GM12875 (cell line): ENCODE data around the gene EWSR1.

Experiments
- H3K4me3 ChIP-seq: one replicate; pipeline ENCODE4 v1.5.1; 2011; ENCODE audit warnings: low read depth, low read length, control low read depth
- TF ChIP-seq, protein P1 (sequence below): IDR thresholded peaks from 2 replicates; pipeline ENCODE4 v1.5.1; 2011; ENCODE audit warnings: low read depth, mild to moderate bottlenecking, control low read depth, inconsistent platforms, low read length, moderate library complexity, borderline replicate concordance; ENCODE audit not compliant: insufficient read depth

The EWSR1 gene

DNA sequence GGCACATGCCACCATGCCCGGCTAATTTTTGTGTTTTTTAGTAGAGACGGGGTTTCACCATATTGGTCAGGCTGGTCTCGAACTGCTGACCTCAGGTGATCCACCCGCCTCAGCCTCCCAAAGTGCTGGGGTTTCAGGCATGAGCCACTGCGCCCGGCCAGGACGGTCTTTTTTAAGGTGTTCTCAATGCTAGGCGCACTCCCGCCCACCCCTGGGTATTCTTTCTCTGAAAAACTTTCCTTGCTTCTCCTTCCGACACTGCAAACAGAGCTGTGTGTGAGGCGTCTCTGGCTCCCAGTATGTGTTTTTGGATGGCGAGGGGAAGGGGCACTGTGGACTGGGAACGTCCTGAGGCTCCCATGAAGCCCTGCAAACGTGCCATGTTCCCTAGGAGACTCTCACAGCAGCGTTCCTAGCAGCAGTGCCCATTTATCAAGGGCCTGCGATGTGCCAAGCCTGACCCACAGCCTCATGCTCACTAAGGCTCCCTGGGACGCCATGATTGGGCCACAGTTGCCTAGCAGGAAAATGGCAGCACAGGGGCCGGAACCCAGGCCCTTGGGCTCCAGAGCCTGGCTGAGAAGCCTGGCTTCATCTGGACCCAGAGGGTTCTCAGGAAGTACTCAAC lies 49.9 kb downstream of the EWSR1 start:
- TF ChIP-seq, protein P1, sequence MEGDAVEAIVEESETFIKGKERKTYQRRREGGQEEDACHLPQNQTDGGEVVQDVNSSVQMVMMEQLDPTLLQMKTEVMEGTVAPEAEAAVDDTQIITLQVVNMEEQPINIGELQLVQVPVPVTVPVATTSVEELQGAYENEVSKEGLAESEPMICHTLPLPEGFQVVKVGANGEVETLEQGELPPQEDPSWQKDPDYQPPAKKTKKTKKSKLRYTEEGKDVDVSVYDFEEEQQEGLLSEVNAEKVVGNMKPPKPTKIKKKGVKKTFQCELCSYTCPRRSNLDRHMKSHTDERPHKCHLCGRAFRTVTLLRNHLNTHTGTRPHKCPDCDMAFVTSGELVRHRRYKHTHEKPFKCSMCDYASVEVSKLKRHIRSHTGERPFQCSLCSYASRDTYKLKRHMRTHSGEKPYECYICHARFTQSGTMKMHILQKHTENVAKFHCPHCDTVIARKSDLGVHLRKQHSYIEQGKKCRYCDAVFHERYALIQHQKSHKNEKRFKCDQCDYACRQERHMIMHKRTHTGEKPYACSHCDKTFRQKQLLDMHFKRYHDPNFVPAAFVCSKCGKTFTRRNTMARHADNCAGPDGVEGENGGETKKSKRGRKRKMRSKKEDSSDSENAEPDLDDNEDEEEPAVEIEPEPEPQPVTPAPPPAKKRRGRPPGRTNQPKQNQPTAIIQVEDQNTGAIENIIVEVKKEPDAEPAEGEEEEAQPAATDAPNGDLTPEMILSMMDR, result no peak
- no peak overlapping the region for H3K4me3 ChIP-seq

DNA sequence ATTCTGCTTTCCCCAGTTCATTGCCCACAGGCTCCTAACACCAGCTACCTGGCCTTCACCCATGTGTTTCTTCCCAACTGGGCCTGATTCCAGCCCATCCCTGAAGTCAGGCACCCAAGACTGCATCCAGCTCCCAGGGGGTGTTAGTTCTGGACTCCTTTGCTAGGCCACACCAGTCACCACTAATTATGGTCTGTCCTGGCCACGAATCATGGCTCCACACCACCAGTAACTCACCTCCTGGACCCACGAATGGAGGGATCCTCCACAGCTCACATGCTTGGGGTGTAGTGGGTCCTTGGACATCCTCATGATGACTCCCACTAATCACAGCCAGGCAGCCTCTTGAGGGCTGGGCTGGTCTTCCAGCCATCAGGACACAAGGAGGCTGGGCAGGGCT lies 51.0 kb downstream of the EWSR1 start:
- no peak overlapping the region for H3K4me3 ChIP-seq
- TF ChIP-seq, protein P1, result no peak

DNA sequence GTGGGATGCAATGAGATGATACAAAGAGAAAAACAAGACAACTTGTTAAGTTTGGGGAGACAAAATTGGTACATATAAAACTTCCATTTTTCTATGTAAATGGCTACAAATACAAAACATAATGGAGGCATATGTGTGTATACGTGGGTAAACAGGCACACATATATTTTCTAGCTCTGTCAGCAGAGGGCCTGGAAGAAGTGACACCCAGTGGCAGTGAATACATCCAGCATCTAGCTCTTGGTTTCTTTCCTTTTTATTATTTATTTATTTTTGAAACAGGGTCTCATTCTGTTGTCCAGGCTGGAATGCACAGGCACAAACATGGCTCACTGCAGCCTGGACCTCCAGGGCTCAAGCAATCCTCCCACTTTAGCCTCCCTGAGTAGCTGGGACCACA lies 52.5 kb downstream of the EWSR1 start:
- TF ChIP-seq, protein P1, result no peak
- H3K4me3 ChIP-seq, result no peak overlapping the region

DNA sequence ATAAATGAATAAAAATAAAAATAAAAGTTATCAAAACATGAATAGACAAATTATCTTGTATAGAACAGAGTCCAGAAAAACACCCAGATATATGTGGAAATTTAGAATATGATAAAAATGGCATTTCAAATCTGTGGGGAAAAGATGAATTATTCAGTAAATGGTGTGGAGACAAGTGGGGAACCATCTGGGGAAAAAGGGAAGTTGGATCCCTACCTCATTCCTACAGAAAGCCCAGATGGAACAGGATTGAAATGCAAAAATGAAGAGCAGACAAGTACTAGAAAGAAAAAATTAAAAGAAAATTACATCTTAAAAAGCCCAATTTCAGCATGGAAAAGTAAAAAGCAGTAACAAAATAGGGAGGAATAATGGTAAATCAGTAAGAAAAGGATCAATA lies 55.6 kb downstream of the EWSR1 start:
- TF ChIP-seq, protein P1, result no peak
- H3K4me3 ChIP-seq, result no peak overlapping the region

DNA sequence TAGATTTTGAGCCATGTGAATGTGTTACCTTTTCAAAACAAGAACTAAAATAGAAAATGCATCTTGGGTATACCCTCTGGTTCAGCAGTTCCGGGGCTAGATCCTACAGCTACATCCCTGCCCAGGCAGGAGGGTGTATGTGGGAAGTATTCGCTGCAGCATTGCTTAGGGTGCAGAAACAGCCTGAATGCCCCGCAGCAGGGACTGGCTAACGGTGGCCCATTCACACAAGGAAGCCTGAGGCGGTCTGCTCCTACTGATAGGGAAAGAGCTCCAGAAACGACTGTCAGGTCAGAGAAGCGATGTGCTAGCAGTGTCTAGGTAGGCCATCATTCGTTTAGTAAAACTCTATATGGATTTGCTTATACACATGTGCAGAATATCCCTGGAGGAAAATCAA lies 57.3 kb downstream of the EWSR1 start:
- TF ChIP-seq, protein P1, result no peak
- no peak overlapping the region for H3K4me3 ChIP-seq

DNA sequence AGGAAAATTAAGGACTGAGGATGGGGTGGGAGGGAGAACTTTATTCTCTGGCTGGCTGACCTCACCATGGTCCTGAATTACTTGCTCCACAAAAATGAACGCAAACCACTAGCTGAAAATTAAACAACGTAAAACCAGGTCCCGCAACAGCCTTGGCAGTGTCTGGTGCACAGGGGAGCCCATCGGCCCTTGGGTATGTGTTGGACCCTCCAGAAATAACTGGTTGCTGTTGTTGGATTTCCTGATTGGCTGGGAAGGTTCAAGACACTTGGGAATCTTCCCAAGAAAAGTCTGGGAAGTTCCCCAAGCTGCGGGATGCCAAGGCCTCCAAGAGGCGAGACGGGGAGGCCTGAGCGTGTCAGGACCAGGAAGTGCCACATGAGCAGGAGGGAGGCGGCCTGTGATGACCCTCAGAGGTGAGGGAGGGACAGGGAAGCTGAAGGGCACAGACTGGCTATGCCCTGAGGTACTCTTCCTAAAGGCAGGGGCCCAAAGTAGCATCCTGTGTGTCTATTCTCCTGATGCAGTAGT lies 57.8 kb downstream of the EWSR1 start:
- H3K4me3 ChIP-seq, result no peak overlapping the region
- TF ChIP-seq, protein P1, result no peak

DNA sequence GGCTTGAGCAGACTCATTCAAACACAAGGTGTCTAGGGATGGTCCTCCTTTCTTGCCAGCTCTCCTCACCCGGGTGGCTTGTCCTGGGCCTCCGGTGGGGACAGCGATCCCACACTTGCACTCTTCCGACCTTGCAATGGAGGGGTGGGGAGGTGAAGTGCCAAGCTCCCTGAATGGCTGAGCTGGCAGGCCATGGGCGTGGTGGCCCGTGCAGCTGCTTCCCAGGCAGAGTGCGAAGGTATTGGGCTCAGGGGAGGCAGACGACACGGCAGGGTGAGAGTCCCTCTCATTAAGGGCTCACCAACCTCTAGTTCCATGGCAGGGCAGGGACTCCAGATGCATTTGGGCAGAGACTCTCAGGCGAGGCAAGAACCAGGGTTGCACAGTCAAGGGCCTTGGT lies 58.4 kb downstream of the EWSR1 start:
- no peak overlapping the region for H3K4me3 ChIP-seq
- TF ChIP-seq, protein P1, result no peak
